Caco-2 (cell line): ENCODE measurements around the gene DHX57. TPM values are rescaled to one million over a fixed set of nuclear protein-coding genes. Genes with fewer than 3 reads are reported as not detected.

ENCODE experiments used
- Bru-seq: library from RNA; stranded (reverse); fragments of 400-500 nt; gene quantifications from one replicate; lab custom pipeline; 2021; lab: Mats Ljungman, UMichigan
- BruChase-seq, 2 experiments: library from RNA; stranded (reverse); fragments of 400-500 nt; gene quantifications; one replicate each; lab custom pipeline; 2021; lab: Mats Ljungman, UMichigan
- BruUV-seq: library from RNA; stranded (reverse); fragments of 400-500 nt; replicated peaks from 2 replicates; lab custom pipeline; 2021; lab: Mats Ljungman, UMichigan
- CTCF ChIA-PET: fragments of 300-600 bp; sonication (Branson Sonifier 250); formaldehyde crosslinking; loops from one replicate; lab custom pipeline; 2022; ENCODE audit warnings: antibody characterized with exemption; lab: Charles Lee
- POLR2A ChIA-PET: fragments of 300-600 bp; sonication (Branson Sonifier 250); formaldehyde crosslinking; loops from one replicate; lab custom pipeline; 2022; ENCODE audit warnings: antibody characterized with exemption; lab: Charles Lee
- DNase-seq, 2 experiments: peaks; one replicate each; pipeline versions ENCODE4 v3.0.0 to v3.0.0-alpha.2; 2020 to 2022
- H3K27me3 ChIP-seq: replicated peaks from 2 replicates; pipeline ENCODE4 v1.6.0; 2011; ENCODE audit warnings: low read length; ENCODE audit not compliant: control insufficient read depth, insufficient read depth
- H3K36me3 ChIP-seq: 2 replicates; pipeline ENCODE4 v1.5.1; 2011; ENCODE audit warnings: low read length; ENCODE audit not compliant: control insufficient read depth, insufficient read depth
- H3K4me1 ChIP-seq: fragments of 250-450 bp; sonication (Bioruptor Pico); 2 replicates; pipeline ENCODE4 v1.5.1; 2020; ENCODE audit warnings: mild to moderate bottlenecking
- H3K4me3 ChIP-seq: 2 replicates; pipeline ENCODE4 v1.5.1; 2011; ENCODE audit warnings: low read depth, mild to moderate bottlenecking, control low read depth, low read length
- H3K9me3 ChIP-seq: fragments of 250-450 bp; sonication (Bioruptor Pico); 2 replicates; pipeline ENCODE4 v1.5.1; 2020; ENCODE audit warnings: mild to moderate bottlenecking, moderate library complexity
- H3K27ac Mint-ChIP-seq: one replicate; pipeline ENCODE4 v1.8.0; 2022; ENCODE audit warnings: mixed read lengths; ENCODE audit not compliant: unreplicated experiment
- H3K27me3 Mint-ChIP-seq: one replicate; pipeline ENCODE4 v1.8.0; 2022; ENCODE audit warnings: mixed read lengths; ENCODE audit not compliant: insufficient read depth, unreplicated experiment
- H3K36me3 Mint-ChIP-seq: one replicate; pipeline ENCODE4 v1.8.0; 2022; ENCODE audit warnings: mild to moderate bottlenecking, mixed read lengths; ENCODE audit not compliant: insufficient read depth, unreplicated experiment
- H3K4me1 Mint-ChIP-seq: one replicate; pipeline ENCODE4 v1.8.0; 2022; ENCODE audit warnings: low read depth, mixed read lengths; ENCODE audit not compliant: unreplicated experiment
- H3K4me3 Mint-ChIP-seq: one replicate; pipeline ENCODE4 v1.8.0; 2022; ENCODE audit warnings: mild to moderate bottlenecking, moderate library complexity, mixed read lengths; ENCODE audit not compliant: unreplicated experiment
- H3K9me3 Mint-ChIP-seq: one replicate; pipeline ENCODE4 v1.8.0; 2022; ENCODE audit warnings: mixed read lengths; ENCODE audit not compliant: unreplicated experiment
- intact Hi-C: fragments of 100-400 bp; cut with micrococcal nuclease; formaldehyde crosslinking; loops from one replicate; pipeline ENCODE4 v1.10.0; 2022; ENCODE audit not compliant: unreplicated experiment
- long read RNA-seq: library from polyadenylated mRNA; stranded (forward); transcript quantifications from one replicate; pipeline ENCODE4 v2.0.0, GENCODE V29; 2022
- total RNA-seq: library from RNA; stranded (reverse); gene quantifications from 2 replicates; pipeline ENCODE4 v1.2.3, GENCODE V29; 2022
- TF ChIP-seq, protein P1 (sequence below), 2 experiments: fragments of 200-600 bp in 1 of 2; IDR thresholded peaks; 1 replicate in 1 of 2; 2 replicates in 1 of 2; pipeline versions ENCODE4 v1.5.1 to v1.8.0; 2011 to 2022; ENCODE audit warnings: antibody characterized with exemption in 1 of 2, control low read depth in 1 of 2, inconsistent platforms in 1 of 2, low read depth in 1 of 2, low read length in 1 of 2, mild to moderate bottlenecking in 1 of 2, moderate library complexity in 1 of 2; ENCODE audit not compliant: insufficient read depth in 1 of 2, severe bottlenecking in 1 of 2, unreplicated experiment in 1 of 2

The DHX57 gene
- 18.3 and 20.6 TPM in 2 replicates for total RNA-seq
- percentile 64 among the genes with signal in this experiment for Bru-seq, nascent RNA
- percentile 65 among the genes with signal in this experiment for BruChase-seq, experiment 1, labeled RNA remaining after a 2-hour chase
- BruChase-seq, experiment 2, labeled RNA remaining after a 6-hour chase, result percentile 66 among the genes with signal in this experiment
- long read RNA-seq, partial matches to known transcripts, result 2 of 3 reads
- long read RNA-seq, other reads (novel, unspliced or antisense), result 1 of 3 reads

DNA sequence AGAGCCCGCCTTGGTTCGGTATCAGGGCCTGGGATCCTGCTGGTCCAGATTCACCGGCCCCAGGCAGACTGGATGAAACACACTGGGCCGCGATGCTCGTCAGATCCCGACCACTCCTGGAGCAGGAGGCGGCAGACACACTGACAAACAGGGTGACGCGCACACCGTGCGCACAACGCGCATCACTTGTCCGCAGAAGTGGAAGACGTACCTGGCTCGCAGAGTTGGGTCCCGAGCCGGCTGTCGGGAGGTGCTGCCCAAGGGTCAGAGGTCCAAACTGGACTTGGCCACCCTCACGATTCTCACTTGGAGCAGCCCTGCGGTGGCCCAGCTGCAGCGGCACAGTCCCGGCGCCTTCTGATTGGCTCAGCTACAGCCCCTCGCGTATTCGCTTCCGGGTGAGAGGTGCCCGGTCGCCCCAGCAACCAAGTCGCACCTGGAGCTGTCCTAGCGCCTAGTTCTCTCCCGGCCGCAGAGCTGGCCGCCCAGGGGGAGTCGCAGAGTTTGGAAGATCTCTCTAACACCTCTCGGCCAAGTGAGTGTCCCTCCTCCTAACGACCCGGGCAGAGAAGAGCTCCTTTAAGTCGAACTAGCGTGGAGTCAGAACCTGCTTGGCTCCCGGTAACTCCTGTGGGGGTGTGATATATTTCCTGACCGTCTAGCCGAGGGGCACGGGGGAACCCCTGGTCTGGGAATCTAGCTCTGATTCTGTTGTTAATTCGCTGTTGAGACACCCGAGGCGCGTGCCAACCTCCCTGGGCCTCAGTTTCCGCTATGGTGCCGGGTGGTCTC is at the start of gene DHX57, which contains the start of gene MORN2:
DHX57 (minus strand) TSS at position 359 of the 792 bp plus-strand sequence. CDS start 7,529 bp downstream, outside the sequence.
MORN2 (plus strand) TSS at position 401 of the 792 bp plus-strand sequence.
- ChIA-PET CTCF (no interaction called here), POLR2A (interaction anchor here (1.8 kb wide), 1 partner anchor 125 kb away, joined by 19 read pairs; the partner anchor contains the start of gene SRSF7)
- DNase-seq, result peak; percentile 90 to 92
- no peaks in the 10 kb centered on the region for H3K27me3 ChIP-seq
- H3K9me3 ChIP-seq, result no peaks in the 10 kb centered on the region
- H3K27ac Mint-ChIP-seq, result peak within 1 kb of the TSS; percentile 91
- peak within 1 kb of the TSS; percentile 74 for H3K4me3 ChIP-seq
- peak within 1 kb of the TSS; percentile 90 for H3K4me3 Mint-ChIP-seq
- no peaks in the 10 kb centered on the region for H3K4me1 ChIP-seq
- no peaks in the 10 kb centered on the region for H3K27me3 Mint-ChIP-seq
- intact Hi-C loops, result no loop called here
- peaks cover 8% of the 10 kb centered on the region for H3K4me1 Mint-ChIP-seq
- BruUV-seq, result no TSS peak
- no peaks in the 10 kb centered on the region for H3K36me3 ChIP-seq
- peaks cover 18% of the 10 kb centered on the region for H3K9me3 Mint-ChIP-seq
- peaks cover 10% of the 10 kb centered on the region for H3K36me3 Mint-ChIP-seq
- TF ChIP-seq, protein P1, sequence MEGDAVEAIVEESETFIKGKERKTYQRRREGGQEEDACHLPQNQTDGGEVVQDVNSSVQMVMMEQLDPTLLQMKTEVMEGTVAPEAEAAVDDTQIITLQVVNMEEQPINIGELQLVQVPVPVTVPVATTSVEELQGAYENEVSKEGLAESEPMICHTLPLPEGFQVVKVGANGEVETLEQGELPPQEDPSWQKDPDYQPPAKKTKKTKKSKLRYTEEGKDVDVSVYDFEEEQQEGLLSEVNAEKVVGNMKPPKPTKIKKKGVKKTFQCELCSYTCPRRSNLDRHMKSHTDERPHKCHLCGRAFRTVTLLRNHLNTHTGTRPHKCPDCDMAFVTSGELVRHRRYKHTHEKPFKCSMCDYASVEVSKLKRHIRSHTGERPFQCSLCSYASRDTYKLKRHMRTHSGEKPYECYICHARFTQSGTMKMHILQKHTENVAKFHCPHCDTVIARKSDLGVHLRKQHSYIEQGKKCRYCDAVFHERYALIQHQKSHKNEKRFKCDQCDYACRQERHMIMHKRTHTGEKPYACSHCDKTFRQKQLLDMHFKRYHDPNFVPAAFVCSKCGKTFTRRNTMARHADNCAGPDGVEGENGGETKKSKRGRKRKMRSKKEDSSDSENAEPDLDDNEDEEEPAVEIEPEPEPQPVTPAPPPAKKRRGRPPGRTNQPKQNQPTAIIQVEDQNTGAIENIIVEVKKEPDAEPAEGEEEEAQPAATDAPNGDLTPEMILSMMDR (IDR thresholded peaks at IDR 0.05; ENCODE audit: insufficient read depth in 1 of 2, low read depth in 1 of 2, low read length in 1 of 2, severe bottlenecking in 1 of 2, unreplicated experiment in 1 of 2), result no peak

DNA sequence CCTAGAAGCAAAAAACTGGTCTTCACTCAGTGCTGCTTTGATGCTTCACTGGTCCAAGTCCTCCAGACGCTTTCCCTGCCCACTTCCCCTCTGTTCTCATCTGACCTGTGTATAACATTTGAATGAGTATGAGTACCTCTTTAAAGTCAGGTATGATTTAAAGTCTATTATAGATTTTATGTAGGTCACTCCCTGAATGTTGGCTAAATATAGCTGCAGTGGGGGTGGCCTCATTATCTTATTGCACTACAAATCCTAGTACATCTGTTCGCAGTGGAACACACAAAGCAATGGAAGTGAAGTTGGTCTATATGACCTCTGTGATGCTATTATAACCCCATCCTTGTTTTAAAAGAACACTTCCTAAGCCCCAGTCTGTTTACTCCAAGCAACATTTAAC is 47.2 kb upstream of the DHX57 start:
- POLR2A ChIA-PET, result no interaction called here

More for the DNA sequence above, 47.2 kb upstream of the DHX57 start:
- Mint-ChIP-seq H3K4me3 (no peak overlapping the region), H3K27ac (no peak overlapping the region), H3K4me1 (peaks cover 7% of the 10 kb centered on the region), H3K9me3 (no peaks in the 10 kb centered on the region), H3K27me3 (peaks cover 6% of the 10 kb centered on the region), H3K36me3 (no peaks in the 10 kb centered on the region)
- Histone ChIP-seq H3K9me3 (no peaks in the 10 kb centered on the region), H3K36me3 (no peaks in the 10 kb centered on the region), H3K4me1 (no peaks in the 10 kb centered on the region), H3K4me3 (no peak overlapping the region), H3K27me3 (no peaks in the 10 kb centered on the region; the same call in 1 of the 2 replicates)
- TF ChIP-seq, protein P1 (IDR thresholded peaks at IDR 0.05; ENCODE audit: insufficient read depth in 1 of 2, low read depth in 1 of 2, low read length in 1 of 2, severe bottlenecking in 1 of 2, unreplicated experiment in 1 of 2), result no peak
- CTCF ChIA-PET, result interaction anchor here (1.6 kb wide), 1 partner anchor 25 kb away, joined by 3 read pairs; no protein-coding TSS in a partner anchor
- intact Hi-C loops, result no loop called here
- no peak for DNase-seq
- no TSS peak for BruUV-seq
